HT-29 (cell line): Measurements from ENCODE around the gene PRKCE. TPM values are rescaled to one million over a fixed set of nuclear protein-coding genes. Genes with fewer than 3 reads are reported as not detected.

Experiments
- DNase-seq: peaks from one replicate; pipeline ENCODE4 v3.0.0-alpha.2; 2015; ENCODE audit warnings: low spot score
- total RNA-seq: library from RNA; depleted of rRNA; stranded (reverse); fragments of >200 nt; shearing (Covaris generic); gene quantifications from 2 replicates; pipeline ENCODE4 v1.2.3, GENCODE V29; 2014

PRKCE gene
- total RNA-seq, 1 experiment from 2014 or later: 17.7 TPM

DNA sequence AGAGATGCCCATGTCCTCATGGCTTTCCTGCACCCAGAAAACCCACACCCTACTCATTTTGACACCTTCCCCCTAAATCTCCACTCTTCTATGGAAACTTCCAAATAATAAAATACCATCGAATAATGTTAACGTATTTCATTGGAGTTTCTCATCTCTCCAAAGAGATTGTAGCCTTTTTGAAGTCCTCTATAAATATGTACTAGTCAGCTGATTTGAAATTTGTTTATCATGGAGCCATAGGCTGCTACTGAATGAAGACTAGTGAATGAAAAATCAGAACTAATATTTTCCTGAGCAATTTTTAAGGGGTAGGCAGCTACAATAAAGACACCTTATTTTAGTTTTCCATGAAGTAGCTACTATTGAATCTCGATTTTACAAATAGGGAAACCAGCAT, 419.6 kb downstream of the PRKCE start:
- no peak for DNase-seq

DNA sequence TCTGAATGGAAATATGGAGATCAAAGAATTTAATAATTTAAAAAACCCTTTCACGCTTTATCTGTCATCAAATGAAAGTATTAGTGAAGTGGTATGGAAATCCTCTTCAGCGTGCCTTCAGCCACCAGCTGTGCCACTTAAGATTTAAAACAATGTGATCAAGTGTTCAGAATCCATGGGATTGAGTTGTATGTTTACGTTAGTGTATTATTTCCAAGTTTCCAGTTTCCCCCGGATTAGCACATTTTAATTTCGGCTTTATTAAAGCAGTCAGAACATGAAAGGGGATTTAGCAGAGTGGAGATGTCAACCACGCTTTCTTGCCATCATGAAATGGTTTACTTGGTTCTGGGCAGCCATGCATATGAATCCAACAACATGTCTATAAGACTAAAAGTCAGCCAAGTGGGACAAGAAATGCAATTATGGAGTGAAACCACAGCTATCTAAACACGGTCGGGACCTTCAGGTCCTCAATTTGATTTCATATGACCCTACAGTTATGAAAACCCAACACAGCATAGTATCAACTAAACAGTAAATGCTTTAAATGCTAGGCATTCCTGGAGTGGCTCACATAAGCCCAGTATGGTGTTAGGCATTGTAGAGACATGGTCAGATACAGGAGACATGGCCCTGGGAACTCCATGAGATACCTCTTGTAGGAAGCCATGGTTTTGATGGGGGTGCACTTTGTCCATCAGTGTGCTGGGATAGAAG, 420.8 kb downstream of the PRKCE start:
- DNase-seq: no peak

DNA sequence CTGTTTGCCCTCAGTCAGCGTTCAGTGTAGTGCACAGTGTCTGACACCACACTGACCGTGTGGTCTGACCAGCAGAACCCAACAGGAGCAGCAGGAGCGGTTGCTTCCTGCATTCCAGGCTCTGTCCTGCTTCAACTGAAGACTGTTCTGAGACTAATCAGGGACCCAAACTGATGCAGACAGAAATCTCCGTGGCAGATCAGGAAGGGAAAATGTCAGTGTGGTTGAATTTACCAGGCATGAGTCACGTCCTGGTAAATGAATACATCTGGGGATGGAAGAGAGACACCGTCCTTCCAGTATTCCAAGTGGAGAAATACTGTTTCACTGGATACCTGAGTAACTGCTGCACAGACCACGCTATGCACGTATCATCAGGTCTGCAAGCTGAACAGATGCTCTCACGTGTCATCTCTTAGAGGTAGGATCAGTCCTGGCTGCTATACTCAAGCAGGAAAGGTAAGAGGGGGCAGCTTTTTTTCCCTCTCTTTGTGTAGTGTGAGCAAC, 422.1 kb downstream of the PRKCE start:
- peak; percentile 79 for DNase-seq

- DNase-seq: no peak
Measured at GRCh38 chr2:46074501-46074900, 423.0 kb downstream of the PRKCE start.

DNA sequence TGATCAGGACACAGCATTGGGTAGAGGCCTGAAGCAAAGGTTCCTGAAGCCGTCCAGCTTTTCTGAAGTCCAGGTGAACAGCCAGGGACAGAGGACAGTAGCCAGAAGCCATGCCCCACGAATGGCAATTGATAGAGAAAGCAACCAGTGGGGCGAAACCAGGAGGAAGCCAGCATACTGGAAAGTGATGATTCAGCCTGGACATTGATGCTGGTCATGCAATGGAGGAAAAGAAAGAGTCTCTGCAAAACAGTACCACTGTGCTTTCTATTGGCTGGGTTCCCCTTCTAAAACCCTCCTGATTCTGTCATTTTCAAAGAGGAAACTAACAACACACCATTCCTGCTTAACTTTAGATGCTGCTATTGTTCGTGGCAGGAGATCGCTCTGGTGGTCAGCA, 424.4 kb downstream of the PRKCE start:
- DNase-seq: no peak

DNA sequence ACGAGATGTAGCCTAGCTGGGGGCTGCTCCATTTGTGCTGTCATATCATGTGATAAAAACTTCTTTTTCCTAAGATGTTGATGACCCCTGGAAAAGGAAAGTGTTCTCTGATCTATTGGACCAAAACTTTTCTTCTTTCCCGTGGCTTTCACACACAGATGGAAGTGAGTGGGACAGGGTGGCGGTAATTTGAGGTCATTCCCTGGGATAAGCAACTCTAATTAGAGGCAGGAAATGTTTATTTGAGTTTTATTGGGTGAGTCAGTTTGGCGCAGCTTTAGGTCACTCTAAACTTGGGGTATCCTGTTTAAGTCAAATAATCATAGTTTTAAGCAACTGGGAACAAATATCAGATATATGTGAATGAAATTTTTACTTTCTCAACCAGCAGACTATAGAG, 424.8 kb downstream of the PRKCE start:
- DNase-seq: no peak

DNA sequence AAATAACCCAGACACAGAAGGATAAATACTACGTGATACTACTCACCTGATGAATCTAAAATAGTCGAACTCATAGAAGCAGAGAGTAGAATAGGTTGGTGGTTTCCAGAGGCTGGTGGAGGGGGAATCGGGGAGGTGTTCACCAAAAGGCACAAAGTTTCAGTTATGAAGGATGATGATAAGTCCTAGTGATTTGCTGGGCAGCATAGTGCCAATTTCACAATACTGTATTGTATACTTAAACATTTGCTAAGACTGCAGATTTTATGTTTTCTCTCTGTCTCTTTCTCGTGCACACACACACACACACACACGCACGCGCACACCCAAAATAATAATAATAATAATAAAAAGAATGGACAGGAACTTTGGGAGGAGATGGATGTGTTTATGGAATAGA, 425.4 kb downstream of the PRKCE start:
- DNase-seq: no peak

- no peak for DNase-seq
Measured at GRCh38 chr2:46077522-46078107, 426.1 kb downstream of the PRKCE start.

GRCh38 chr2:46079985-46080560, 428.6 kb downstream of the PRKCE start:
- DNase-seq: no peak

DNA sequence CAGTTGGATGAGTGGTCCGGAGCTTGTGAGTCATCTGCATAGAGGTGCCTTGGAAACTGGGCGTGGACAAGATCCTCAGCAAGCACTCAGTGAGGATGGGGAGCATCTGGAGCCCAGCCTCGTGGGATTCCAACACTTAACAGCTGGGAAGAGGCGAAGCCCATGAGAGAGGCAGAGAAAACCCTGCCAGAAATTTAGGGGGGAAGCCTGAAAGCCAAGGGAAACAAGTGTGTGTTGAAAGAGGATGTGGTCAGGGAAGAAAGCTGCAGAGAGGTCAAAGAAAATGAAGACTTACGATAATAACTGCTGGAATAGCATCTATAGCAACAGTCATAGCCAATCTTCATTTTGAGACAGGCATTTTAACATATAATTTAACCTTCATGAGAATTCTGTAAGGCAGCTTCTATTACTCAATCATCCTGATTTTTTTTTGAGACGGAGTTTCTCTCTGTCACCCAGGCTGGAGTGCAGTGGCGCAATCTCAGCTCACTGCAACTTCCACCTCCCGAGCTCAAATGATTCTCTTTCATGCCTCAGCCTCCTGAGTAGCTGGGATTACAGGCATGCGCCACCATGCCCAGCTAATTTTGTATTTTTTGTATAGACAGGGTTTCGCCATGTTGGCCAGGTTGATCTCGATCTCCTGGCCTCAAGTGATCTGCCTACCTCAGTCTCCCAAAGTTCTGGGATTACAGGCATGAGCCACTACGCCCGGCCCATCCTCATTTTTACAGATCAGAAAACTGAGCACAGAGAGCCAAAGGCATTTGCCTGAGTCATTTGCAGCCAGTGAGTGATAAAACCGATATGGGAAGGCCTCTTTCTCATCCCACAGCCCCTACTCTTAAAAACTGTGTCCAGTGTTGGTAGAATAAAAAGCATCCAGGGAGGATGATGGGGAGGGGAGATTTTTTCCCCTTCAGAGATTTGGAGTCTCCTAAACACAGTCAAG, 431.3 kb downstream of the PRKCE start:
- DNase-seq: no peak

DNA sequence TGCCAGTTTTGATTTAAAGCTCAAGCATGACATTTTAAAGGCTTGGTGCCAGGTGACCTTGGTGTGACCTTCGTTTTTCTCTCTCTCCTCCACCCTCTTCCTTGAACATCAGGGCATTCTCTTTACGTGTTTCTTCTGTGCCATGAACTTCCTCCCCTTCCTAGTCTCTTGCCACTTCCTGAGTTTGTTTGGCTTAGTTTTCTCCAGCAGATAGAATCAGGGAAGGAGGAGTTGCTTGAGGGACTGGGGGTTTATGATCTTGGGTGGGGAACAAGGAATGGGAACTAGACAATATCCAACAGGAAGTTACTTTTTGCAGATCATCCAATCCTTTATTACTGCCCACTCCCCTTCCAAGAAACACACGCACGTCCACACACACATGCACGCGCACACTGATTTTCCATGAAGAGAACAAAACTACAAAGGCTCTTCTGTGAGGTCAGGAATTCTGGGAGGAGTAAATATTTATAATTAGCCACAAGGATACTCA, 435.1 kb downstream of the PRKCE start:
- peak; percentile 9 for DNase-seq

DNA sequence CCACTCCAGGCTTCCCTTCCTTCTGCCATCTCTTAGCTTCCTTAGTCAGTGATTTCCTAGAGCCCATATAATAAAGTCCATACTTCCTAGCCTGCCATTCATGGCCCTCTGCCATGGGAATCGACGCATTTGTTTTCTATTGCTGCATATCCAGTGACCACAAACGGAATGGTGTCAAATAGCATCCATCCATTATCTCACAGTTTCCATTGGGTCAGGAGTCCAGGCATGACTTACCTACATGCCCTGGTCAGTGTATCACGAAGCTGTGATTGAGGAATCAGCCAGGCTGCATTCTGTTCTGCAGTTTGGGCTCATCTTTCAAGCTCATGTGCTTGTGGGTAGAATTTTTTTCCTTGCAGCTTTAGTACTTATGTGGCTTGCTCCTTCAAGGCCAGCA, 436.0 kb downstream of the PRKCE start:
- no peak for DNase-seq

DNA sequence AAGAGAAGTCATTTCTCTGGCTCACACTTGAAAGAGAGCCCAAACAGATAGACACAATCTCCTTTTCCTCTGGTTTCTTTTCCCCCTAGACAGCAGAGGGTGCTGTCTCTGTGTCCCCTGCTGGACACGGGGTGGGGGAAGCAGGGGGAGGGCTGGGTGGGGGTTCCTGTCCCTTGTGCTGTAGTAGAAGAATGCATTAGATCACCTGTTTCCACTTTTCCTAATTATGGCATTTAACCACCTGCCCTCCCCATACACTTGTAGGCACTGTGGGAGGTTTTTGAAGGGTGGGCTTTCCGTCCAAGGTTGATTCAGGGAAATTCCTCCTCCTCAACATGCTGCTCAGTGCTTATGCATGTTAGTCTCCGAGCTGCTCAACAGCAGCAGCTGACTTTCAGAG, 439.5 kb downstream of the PRKCE start:
- no peak for DNase-seq

DNA sequence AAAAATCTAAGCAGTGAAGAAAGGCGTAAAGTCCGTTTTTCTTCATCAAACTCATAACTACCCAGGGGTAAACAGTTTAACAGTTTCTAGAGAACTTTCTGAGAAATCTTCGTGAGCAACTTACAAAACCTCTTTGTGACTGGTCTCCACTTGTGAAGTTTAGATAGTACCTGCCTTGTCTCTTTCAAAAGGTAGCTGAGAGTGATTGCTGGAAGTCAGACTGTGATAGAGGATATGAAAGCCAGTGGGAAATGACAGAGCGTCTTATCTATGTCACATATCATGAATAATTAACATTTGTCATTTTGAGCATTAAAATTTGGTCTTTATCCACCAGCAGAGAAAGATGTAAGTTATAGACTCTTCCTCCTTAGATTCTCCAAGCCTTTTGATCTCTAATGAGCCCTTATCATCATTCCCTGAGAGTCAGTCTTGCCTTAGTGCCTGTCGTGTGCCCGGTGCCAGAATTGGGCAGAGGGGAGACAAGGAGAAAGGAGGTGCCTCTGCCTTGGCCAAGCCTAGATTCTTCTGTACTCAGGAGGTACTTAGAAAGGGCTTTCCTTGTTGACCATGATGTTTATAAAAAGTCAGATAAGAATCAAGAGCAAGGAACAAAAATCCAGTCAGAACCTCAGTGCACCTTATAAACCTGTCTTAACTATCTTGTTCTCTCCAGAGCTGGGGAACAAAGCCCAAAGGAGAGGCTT, 440.6 kb downstream of the PRKCE start:
- DNase-seq: no peak

- DNase-seq: no peak
Measured at GRCh38 chr2:46094689-46095088, 443.2 kb downstream of the PRKCE start.

GRCh38 chr2:46095830-46096229, 444.4 kb downstream of the PRKCE start:
- DNase-seq: no peak

DNA sequence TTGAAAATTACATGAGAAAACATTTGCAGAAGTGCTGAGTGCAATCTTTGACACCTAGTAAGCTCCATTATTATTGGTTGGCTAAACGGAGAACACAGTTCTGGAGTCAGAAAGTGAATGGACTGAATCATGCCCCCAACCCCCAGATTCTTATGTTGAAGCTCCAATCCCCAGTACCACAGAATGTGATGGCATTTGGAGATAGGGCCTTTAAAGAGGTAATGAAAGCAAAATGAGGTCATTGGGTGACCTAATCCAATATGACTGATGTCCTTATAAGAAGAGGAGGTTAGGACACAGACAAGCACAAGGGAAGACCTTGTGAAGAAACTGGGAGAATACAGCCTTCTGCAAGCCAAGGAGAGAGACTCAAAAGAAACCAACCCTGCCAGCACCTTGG, 444.8 kb downstream of the PRKCE start:
- DNase-seq: no peak

DNA sequence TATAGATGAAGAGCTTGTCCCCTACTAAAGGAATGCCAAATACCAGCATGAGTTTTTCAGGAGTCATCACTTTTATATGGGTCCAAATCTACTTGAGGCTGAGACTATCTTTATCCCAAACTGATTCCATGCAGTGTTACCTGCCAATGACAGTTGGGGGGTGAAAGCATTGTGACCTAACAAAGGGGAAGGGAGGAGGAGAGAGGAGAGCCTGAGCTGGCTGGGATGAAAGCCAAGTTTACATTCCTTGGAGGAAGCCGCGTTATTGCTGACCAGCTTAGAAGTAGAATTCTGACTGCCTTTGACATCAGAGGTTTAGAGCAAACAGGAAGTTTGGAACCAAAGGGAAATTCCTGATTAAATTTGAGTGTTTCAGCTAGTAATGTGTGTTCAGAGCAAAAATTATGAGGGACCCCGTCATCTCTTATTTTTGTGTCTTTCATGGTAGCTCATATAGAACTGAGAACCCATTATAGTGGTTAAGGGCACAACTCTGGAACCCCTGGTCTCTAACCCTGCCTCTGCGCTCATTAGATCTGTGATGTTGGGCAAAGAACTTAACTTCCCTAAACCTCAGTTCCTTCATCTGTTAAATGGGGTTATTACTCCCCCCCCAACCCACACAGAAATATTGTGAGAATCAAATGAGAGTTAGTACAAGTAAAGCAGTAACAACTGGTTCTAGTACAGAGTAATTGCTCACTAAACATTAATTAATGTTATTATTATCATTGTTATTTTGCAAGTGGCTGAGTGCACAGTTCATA, 446.4 kb downstream of the PRKCE start:
- DNase-seq: peak; percentile 79

DNA sequence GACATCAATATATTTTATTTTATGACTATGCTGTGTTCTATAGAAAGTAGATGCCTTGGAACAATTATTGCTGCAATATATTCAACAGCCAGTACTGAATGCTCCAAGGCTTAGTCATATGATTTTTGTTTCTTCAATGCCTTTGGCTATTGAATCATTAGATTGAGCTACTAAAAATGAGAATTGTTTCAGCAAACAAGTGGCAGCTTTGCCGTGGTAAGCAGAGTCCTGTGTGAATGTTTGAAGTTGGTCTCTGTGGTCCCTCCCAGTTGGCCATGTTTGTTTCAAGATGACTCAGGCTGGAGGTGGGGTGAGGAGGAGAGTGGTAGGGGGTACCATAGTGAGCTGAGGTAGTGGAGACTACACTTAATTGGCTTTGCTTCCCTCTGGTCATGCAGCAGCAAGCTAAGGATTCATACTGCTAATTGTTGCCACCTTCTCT, 447.2 kb downstream of the PRKCE start:
- DNase-seq: no peak

- no peak for DNase-seq
Measured at GRCh38 chr2:46101557-46102220, 450.2 kb downstream of the PRKCE start.
